GM23248 (cell line): ENCODE data around the gene SKAP1. TPM values are rescaled to one million over a fixed set of nuclear protein-coding genes. Genes with fewer than 3 reads are reported as not detected.
"Not testable (repeated sequence)": the region's sequence is repeated elsewhere in the genome, so short reads cannot be mapped to it uniquely, and the experiment has no call there.

Source experiments
- DNase-seq: peaks from one replicate; pipeline ENCODE4 v3.0.0-alpha.2; 2015
- H2AFZ ChIP-seq: fragments of 200-600 bp; sonication (generic); 2 replicates; pipeline ENCODE4 v1.6.1; 2016; ENCODE audit warnings: antibody characterized with exemption
- H3F3A ChIP-seq: fragments of 200-600 bp; sonication (generic); 2 replicates; pipeline ENCODE4 v1.6.1; 2016; ENCODE audit warnings: mild to moderate bottlenecking, antibody characterized with exemption, mixed run types; ENCODE audit not compliant: insufficient read depth
- H3K27ac ChIP-seq: fragments of 200-600 bp; sonication (generic); 2 replicates; pipeline ENCODE4 v1.5.1; 2016; ENCODE audit warnings: mild to moderate bottlenecking
- H3K27me3 ChIP-seq: fragments of 200-600 bp; sonication (generic); replicated peaks from 2 replicates; pipeline ENCODE4 v1.6.1; 2016; ENCODE audit warnings: mild to moderate bottlenecking; ENCODE audit not compliant: insufficient read depth
- H3K36me3 ChIP-seq: fragments of 200-600 bp; sonication (generic); 2 replicates; pipeline ENCODE4 v1.6.1; 2016; ENCODE audit warnings: low read depth, mild to moderate bottlenecking
- H3K4me1 ChIP-seq: fragments of 200-600 bp; sonication (generic); 2 replicates; pipeline ENCODE4 v1.6.1; 2016; ENCODE audit warnings: mild to moderate bottlenecking; ENCODE audit not compliant: insufficient read depth
- H3K4me2 ChIP-seq: fragments of 200-600 bp; sonication (generic); one replicate; pipeline ENCODE4 v1.6.1; 2016; ENCODE audit warnings: mild to moderate bottlenecking; ENCODE audit not compliant: unreplicated experiment
- H3K4me3 ChIP-seq: fragments of 200-600 bp; sonication (generic); 2 replicates; pipeline ENCODE4 v1.5.1; 2016; ENCODE audit warnings: mild to moderate bottlenecking
- H3K79me2 ChIP-seq: fragments of 200-600 bp; sonication (generic); 2 replicates; pipeline ENCODE4 v1.6.1; 2016; ENCODE audit warnings: mild to moderate bottlenecking; ENCODE audit not compliant: insufficient read depth
- H3K9ac ChIP-seq: fragments of 200-600 bp; sonication (generic); 2 replicates; pipeline ENCODE4 v1.6.1; 2016; ENCODE audit warnings: mild to moderate bottlenecking
- H3K9me2 ChIP-seq: fragments of 200-600 bp; sonication (generic); 2 replicates; pipeline ENCODE4 v1.6.1; 2016; ENCODE audit warnings: mixed run types, mild to moderate bottlenecking, moderate library complexity; ENCODE audit not compliant: insufficient read depth
- H3K9me3 ChIP-seq: fragments of 200-600 bp; sonication (generic); one replicate; pipeline ENCODE4 v1.6.1; 2017; ENCODE audit warnings: low read depth
- H4K20me1 ChIP-seq: fragments of 200-600 bp; sonication (generic); 2 replicates; pipeline ENCODE4 v1.6.0; 2016; ENCODE audit not compliant: insufficient read depth
- EZH2 ChIP-seq: fragments of 200-600 bp; sonication (generic); IDR thresholded peaks from 2 replicates; pipeline ENCODE4 v1.6.1; 2018; ENCODE audit warnings: antibody characterized with exemption, mild to moderate bottlenecking; ENCODE audit not compliant: insufficient read depth, poor library complexity, severe bottlenecking
- EZH2phosphoT487 ChIP-seq: fragments of 200-600 bp; sonication (generic); IDR thresholded peaks from 2 replicates; pipeline ENCODE4 v1.6.1; 2018; ENCODE audit warnings: antibody characterized with exemption, moderate library complexity, mild to moderate bottlenecking, low read depth; ENCODE audit not compliant: insufficient read depth
- WGBS, 2 experiments: methylation state at CpG; one replicate each; pipeline ENCODE4 v1.1.6; 2015 to 2017; ENCODE audit warnings: low lambda C conversion rate in 2 of 2, low coverage in 1 of 2; ENCODE audit errors: missing lambda C conversion rate in 2 of 2; 5-methylcytosine and 5-hydroxymethylcytosine counted together
- in situ Hi-C: fragments of 300-500 bp; cut with MboI; formaldehyde crosslinking; loops from 2 replicates; pipeline ENCODE4 v1.15.0; 2020
- polyA plus RNA-seq: library from polyadenylated mRNA; unstranded; fragments of >200 nt; fragmentation: Nextera tagmentation; extraction: Ambion mirVana; gene quantifications from 2 replicates; pipeline ENCODE4 v1.2.1, GENCODE V29; 2016
- total RNA-seq: library from RNA; depleted of rRNA; stranded (reverse); fragments of >200 nt; shearing (Covaris generic); gene quantifications from 2 replicates; pipeline ENCODE4 v1.2.3, GENCODE V29; 2014

SKAP1 gene
- total and polyA plus RNA-seq, 2 experiments from 2014 or later: not detected

DNA sequence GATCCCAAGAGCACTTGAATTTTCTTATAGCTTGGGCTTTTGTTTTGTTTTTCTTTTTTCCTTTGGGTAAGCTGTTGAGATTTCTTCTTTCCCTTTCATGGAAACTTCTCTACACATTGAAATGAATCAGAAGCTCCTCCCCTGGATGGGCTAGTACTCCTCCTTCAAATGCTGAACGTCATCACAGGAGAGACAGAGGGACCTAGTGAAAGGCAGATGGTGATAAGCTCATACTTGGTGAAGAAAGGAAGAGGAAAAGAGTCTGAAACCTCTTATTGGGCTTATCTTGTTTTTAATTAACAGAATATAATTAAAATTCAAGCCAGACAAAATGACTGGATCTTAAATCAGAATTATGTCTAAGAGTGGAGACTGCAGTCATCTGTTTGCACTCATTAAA is 175.1 kb downstream of the SKAP1 start:
- Histone ChIP-seq H3K4me3 (no peak overlapping the region), H3F3A (no peaks in the 10 kb centered on the region), H3K27ac (no peak overlapping the region), H3K4me1 (no peaks in the 10 kb centered on the region), H3K9me3 (no peaks in the 10 kb centered on the region), H3K27me3 (no peaks in the 10 kb centered on the region), H3K79me2 (no peaks in the 10 kb centered on the region), H2AFZ (0 out of 2 replicates have a peak overlapping the region, but pooled peaks have one; percentile 20), H4K20me1 (no peaks in the 10 kb centered on the region), H3K36me3 (no peaks in the 10 kb centered on the region), H3K9ac (no peak overlapping the region), H3K4me2 (no peak overlapping the region), H3K9me2 (no peaks in the 10 kb centered on the region)
- no peak for TF ChIP-seq EZH2phosphoT487
- TF ChIP-seq EZH2: no peak
- in situ Hi-C loops: no loop called here
- peak; percentile 40 for DNase-seq
- WGBS, 2 experiments: 18 to 19% methylated on average over 1 of the region's 1 CpG

DNA sequence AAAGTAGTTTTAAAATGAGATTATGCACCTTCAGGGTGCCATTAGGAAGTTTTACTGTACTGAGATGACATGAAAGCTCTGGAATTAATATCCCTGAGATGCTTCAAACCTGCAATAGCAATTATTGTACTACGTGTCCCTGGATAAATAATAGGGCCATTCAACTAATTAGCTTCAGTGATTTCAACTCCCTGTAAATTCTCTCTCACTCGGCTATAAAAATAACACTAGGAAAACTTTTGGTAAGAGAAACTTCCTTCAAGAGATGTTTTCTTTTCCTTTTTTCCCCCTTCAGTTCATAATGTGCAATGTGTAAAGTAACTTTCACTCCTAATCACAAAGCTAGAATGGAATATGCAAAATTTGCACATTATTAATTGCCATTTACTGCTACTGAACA is 176.0 kb downstream of the SKAP1 start:
- in situ Hi-C loops: no loop called here
- TF ChIP-seq EZH2phosphoT487 (no peak), EZH2 (no peak)
- DNase-seq: no peak
- no peak overlapping the region for H3K27ac ChIP-seq
- no peaks in the 10 kb centered on the region for H3K4me1 ChIP-seq
- H3K4me3 ChIP-seq: no peak overlapping the region
- H3K9me2 ChIP-seq: no peaks in the 10 kb centered on the region
- no peaks in the 10 kb centered on the region for H3K9me3 ChIP-seq
- no peaks in the 10 kb centered on the region for H3K27me3 ChIP-seq
- H2AFZ ChIP-seq: no peak overlapping the region
- H4K20me1 ChIP-seq: no peaks in the 10 kb centered on the region
- H3K9ac ChIP-seq: no peak overlapping the region
- H3K4me2 ChIP-seq: no peak overlapping the region
- no peaks in the 10 kb centered on the region for H3F3A ChIP-seq
- H3K36me3 ChIP-seq: no peaks in the 10 kb centered on the region
- 55 to 69% methylated on average over 2 of the region's 2 CpGs for WGBS, 2 experiments
- H3K79me2 ChIP-seq: no peaks in the 10 kb centered on the region

DNA sequence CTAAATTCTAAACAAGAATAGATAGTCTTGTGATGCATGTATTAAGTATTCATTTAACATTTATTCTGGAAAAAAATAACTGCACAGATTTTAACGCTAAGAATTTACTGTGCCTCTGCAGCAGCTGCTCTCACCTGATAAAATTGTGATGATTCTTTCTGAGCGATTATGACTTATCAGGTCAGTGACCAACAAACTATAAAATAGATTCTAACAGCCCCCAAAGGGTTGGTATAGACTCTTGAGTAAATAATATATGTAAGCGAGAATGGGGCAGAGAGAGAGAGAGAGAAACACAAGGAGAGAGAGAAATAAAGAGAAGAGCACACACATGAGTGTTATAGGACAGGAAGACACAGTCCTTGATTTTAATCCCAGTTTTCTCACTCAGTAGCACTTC is 178.1 kb downstream of the SKAP1 start:
- Histone ChIP-seq H3F3A (peaks cover 6% of the 10 kb centered on the region), H3K79me2 (no peaks in the 10 kb centered on the region), H3K27me3 (no peaks in the 10 kb centered on the region), H3K9me2 (no peaks in the 10 kb centered on the region), H2AFZ (no peak overlapping the region), H3K4me1 (peaks cover 3% of the 10 kb centered on the region), H3K9ac (no peak overlapping the region), H3K4me3 (no peak overlapping the region), H3K27ac (no peak overlapping the region), H3K36me3 (no peaks in the 10 kb centered on the region), H4K20me1 (no peaks in the 10 kb centered on the region), H3K9me3 (no peaks in the 10 kb centered on the region), H3K4me2 (no peak overlapping the region)
- no peak for DNase-seq
- in situ Hi-C loops: no loop called here
- 69 to 75% methylated on average over 3 of the region's 3 CpGs for WGBS, 2 experiments
- TF ChIP-seq EZH2phosphoT487 (no peak), EZH2 (no peak)

DNA sequence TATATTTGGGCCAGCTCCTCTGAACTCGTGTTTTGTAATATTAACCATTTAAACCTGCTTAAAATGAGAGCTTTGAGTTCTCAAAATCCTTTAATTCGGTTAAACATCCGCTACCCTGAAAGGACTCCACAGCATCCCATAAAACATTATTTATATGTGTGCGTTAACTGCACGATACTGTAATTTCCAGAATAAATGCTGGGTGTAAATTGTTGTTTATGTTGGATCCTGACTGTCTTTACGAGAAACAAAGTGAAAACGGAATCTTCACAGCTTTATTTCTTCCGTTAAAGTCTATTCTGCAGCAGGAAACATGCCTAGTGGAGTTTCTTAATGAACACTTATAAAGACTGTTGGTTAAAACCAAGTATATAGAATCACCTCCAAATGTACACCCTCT is 179.1 kb downstream of the SKAP1 start:
- Histone ChIP-seq H4K20me1 (no peaks in the 10 kb centered on the region), H3K36me3 (no peaks in the 10 kb centered on the region), H3K9me2 (no peaks in the 10 kb centered on the region), H3K27ac (no peak overlapping the region), H3K27me3 (no peaks in the 10 kb centered on the region), H3K4me1 (peaks cover 12% of the 10 kb centered on the region), H3K79me2 (no peaks in the 10 kb centered on the region), H3K4me3 (no peak overlapping the region), H3K9ac (no peak overlapping the region), H3K9me3 (no peaks in the 10 kb centered on the region), H3F3A (peaks cover 10% of the 10 kb centered on the region), H2AFZ (0 out of 2 replicates have a peak overlapping the region, but pooled peaks have one; percentile 14), H3K4me2 (no peak overlapping the region)
- no peak for DNase-seq
- in situ Hi-C loops: no loop called here
- TF ChIP-seq EZH2: no peak
- no peak for TF ChIP-seq EZH2phosphoT487
- 68 to 72% methylated on average over 8 of the region's 8 CpGs for WGBS, 2 experiments

DNA sequence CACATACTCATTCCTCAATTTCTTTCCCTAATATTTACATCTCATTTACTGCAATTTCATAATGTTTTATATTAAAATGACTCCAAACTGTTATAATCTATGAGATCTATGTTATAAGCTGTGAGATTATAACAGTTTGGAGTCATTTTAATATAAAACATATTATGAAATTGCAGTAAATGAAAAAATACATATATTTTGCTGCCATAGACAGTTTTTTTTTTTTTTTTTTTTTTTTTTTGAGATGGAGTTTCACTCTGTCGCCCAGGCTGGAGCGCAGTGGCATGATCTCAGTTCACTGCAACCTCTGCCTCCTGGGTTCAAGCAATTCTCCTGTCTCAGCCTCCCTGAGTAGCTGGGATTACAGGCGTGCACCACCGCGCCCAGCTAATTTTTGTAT is 180.0 kb downstream of the SKAP1 start:
- H3K27ac ChIP-seq, H3K27me3 ChIP-seq, H3K4me3 ChIP-seq, in situ Hi-C loops, H3K4me2 ChIP-seq, H3K9ac ChIP-seq, H4K20me1 ChIP-seq, DNase-seq, H2AFZ ChIP-seq, H3K36me3 ChIP-seq, H3K9me3 ChIP-seq, H3K79me2 ChIP-seq, H3K9me2 ChIP-seq: not testable (repeated sequence)
- H3F3A ChIP-seq: peaks cover 16% of the 10 kb centered on the region
- H3K4me1 ChIP-seq: peaks cover 16% of the 10 kb centered on the region
- WGBS, 2 experiments: 98 to 99% methylated on average over 5 of the region's 5 CpGs
